HG03097 (cell line): ENCODE results near the gene TAS2R40.

ENCODE experiments used
- ATAC-seq: cut with Tn5 transposase; IDR thresholded peaks from one replicate; pipeline ENCODE4 v1.9.1; 2021; ENCODE audit not compliant: unreplicated experiment, low FRiP score

TAS2R40 gene

GRCh38 chr7:143222782-143223181 is 945 bp downstream of the TAS2R40 start:
- no peak for ATAC-seq

- no peak for ATAC-seq
Measured at GRCh38 chr7:143223784-143224183, 1.9 kb downstream of the TAS2R40 start.

- ATAC-seq, result no peak
Measured at GRCh38 chr7:143225047-143225446, 3.2 kb downstream of the TAS2R40 start.

- no peak for ATAC-seq
Measured at GRCh38 chr7:143227806-143228205, 6.0 kb downstream of the TAS2R40 start.

- ATAC-seq, result no peak
Measured at GRCh38 chr7:143229054-143229790, 7.4 kb downstream of the TAS2R40 start.

GRCh38 chr7:143230602-143231457 is 9.0 kb downstream of the TAS2R40 start:
- no peak for ATAC-seq

GRCh38 chr7:143233816-143234532 is 12.1 kb downstream of the TAS2R40 start:
- ATAC-seq, result no peak

- no peak for ATAC-seq
Measured at GRCh38 chr7:143234533-143234875, 12.7 kb downstream of the TAS2R40 start.

GRCh38 chr7:143235561-143235960 is 13.7 kb downstream of the TAS2R40 start:
- ATAC-seq, result no peak

- ATAC-seq, result no peak
Measured at GRCh38 chr7:143236408-143236990, 14.7 kb downstream of the TAS2R40 start.

GRCh38 chr7:143237366-143237765 is 15.5 kb downstream of the TAS2R40 start:
- no peak for ATAC-seq

- ATAC-seq, result no peak
Measured at GRCh38 chr7:143238289-143238980, 16.6 kb downstream of the TAS2R40 start.

GRCh38 chr7:143239813-143240212 is 18.0 kb downstream of the TAS2R40 start:
- ATAC-seq, result no peak

- peak; percentile 85 for ATAC-seq
Measured at GRCh38 chr7:143240291-143241168, 18.7 kb downstream of the TAS2R40 start.

GRCh38 chr7:143242306-143242705 is 20.5 kb downstream of the TAS2R40 start:
- no peak for ATAC-seq

GRCh38 chr7:143243111-143243510 is 21.3 kb downstream of the TAS2R40 start:
- ATAC-seq, result no peak

- no peak for ATAC-seq
Measured at GRCh38 chr7:143243614-143244013, 21.8 kb downstream of the TAS2R40 start.

- ATAC-seq, result no peak
Measured at GRCh38 chr7:143244321-143244720, 22.5 kb downstream of the TAS2R40 start.

- ATAC-seq, result no peak
Measured at GRCh38 chr7:143245123-143245522, 23.3 kb downstream of the TAS2R40 start.
